Liver (tissue), 3 donors: Measurements from ENCODE around the gene DUSP9.
A peak's percentile ranks its signal among the peaks of the same experiment; 100 is the strongest.

Experiments used
- CTCF ChIP-seq: fragments of 150-350 bp; IDR thresholded peaks from 2 replicates; pipeline ENCODE4 v1.5.1; 2017; ENCODE audit warnings: improper control_type of control experiment, low read depth, low read length; ENCODE audit not compliant: missing input control
- EGR1 ChIP-seq, 2 donors: IDR thresholded peaks; 2 replicates each; pipeline ENCODE4 v1.6.1; 2016 to 2018; ENCODE audit warnings: antibody characterized with exemption in 2 of 2, low read depth in 2 of 2
- GABPA ChIP-seq, 2 donors: IDR thresholded peaks in 1 of 2; conservative IDR thresholded peaks in 1 of 2; 2 replicates each; pipeline ENCODE4 v1.6.1; 2016; ENCODE audit warnings: antibody characterized with exemption in 2 of 2, mild to moderate bottlenecking in 1 of 2, moderate library complexity in 1 of 2
- HNF4A ChIP-seq, 2 donors: conservative IDR thresholded peaks; 2 replicates each; pipeline ENCODE4 v1.6.1; 2016; ENCODE audit warnings: antibody characterized with exemption in 2 of 2, mild to moderate bottlenecking in 2 of 2
- JUND ChIP-seq, 2 donors: IDR thresholded peaks; 2 replicates each; pipeline ENCODE4 v1.6.1; 2016; ENCODE audit warnings: antibody characterized with exemption in 2 of 2
- TAF1 ChIP-seq: conservative IDR thresholded peaks from 2 replicates; pipeline ENCODE4 v1.6.1; 2016; ENCODE audit warnings: antibody characterized with exemption, mild to moderate bottlenecking
- donor health status: healthy.
- donor health status: healthy.

- TF ChIP-seq GABPA (IDR thresholded peaks at IDR 0.05 in 1 of 2, conservative IDR thresholded peaks at IDR 0.05 in 1 of 2) (no peak), CTCF (peak; percentile 27), HNF4A (conservative IDR thresholded peaks at IDR 0.05) (no peak), TAF1 (no peak), JUND (IDR thresholded peaks at IDR 0.05) (no peak), EGR1 (IDR thresholded peaks at IDR 0.05; ENCODE audit: low read depth in 2 of 2) (no peak)
Measured at GRCh38 chrX:153643431-153644351, 3.3 kb upstream of the DUSP9 start.
